A673 (cell line): ENCODE results near the gene ATG4B. TPM values are rescaled to one million over a fixed set of nuclear protein-coding genes. Genes with fewer than 3 reads are reported as not detected.

Source experiments
- BruUV-seq: library from RNA; stranded (reverse); fragments of 400-500 nt; replicated peaks from 2 replicates; lab custom pipeline; 2021; lab: Mats Ljungman, UMichigan
- CTCF ChIA-PET: fragments of 300-600 bp; sonication (Branson Sonifier 250); formaldehyde crosslinking; loops from one replicate; lab custom pipeline; 2022; ENCODE audit warnings: antibody characterized with exemption; lab: Charles Lee
- POLR2A ChIA-PET: fragments of 300-600 bp; sonication (Branson Sonifier 250); formaldehyde crosslinking; loops from one replicate; lab custom pipeline; 2022; ENCODE audit warnings: antibody characterized with exemption; ENCODE audit not compliant: low non-redundant PET; lab: Charles Lee
- DNase-seq: peaks from one replicate; pipeline ENCODE4 v3.0.0-alpha.2; 2015; ENCODE audit warnings: low spot score
- H3K27ac ChIP-seq: fragments of 200-600 bp; sonication (generic); 2 replicates; pipeline ENCODE4 v1.5.1; 2016; ENCODE audit warnings: mixed run types, low read depth, mild to moderate bottlenecking, mixed read lengths, antibody characterized with exemption, low read length; ENCODE audit not compliant: poor library complexity, severe bottlenecking
- H3K27me3 ChIP-seq: fragments of 200-600 bp; sonication (generic); replicated peaks from 2 replicates; pipeline ENCODE4 v1.6.1; 2017; ENCODE audit warnings: mixed run types, low read depth, mild to moderate bottlenecking, mixed read lengths, antibody characterized with exemption, low read length; ENCODE audit not compliant: insufficient read depth, poor library complexity
- H3K36me3 ChIP-seq: fragments of 200-600 bp; sonication (generic); 2 replicates; pipeline ENCODE4 v1.6.1; 2016; ENCODE audit warnings: mixed run types, mild to moderate bottlenecking, mixed read lengths, antibody characterized with exemption, low read length; ENCODE audit not compliant: insufficient read depth, poor library complexity, severe bottlenecking
- H3K4me1 ChIP-seq: fragments of 200-600 bp; sonication (generic); 2 replicates; pipeline ENCODE4 v1.6.1; 2017; ENCODE audit warnings: mixed run types, mild to moderate bottlenecking, mixed read lengths, antibody characterized with exemption, low read length; ENCODE audit not compliant: insufficient read depth, poor library complexity, severe bottlenecking
- H3K4me3 ChIP-seq: fragments of 200-600 bp; sonication (generic); 2 replicates; pipeline ENCODE4 v1.5.1; 2016; ENCODE audit warnings: low read depth, mixed run types, mild to moderate bottlenecking, mixed read lengths, low read length; ENCODE audit not compliant: poor library complexity, severe bottlenecking
- H3K9me3 ChIP-seq: fragments of 200-600 bp; sonication (generic); 2 replicates; pipeline ENCODE4 v1.6.1; 2016; ENCODE audit warnings: mixed run types, low read depth, mild to moderate bottlenecking, mixed read lengths, antibody characterized with exemption, low read length; ENCODE audit not compliant: poor library complexity, severe bottlenecking
- EZH2 ChIP-seq: fragments of 200-600 bp; sonication (generic); IDR thresholded peaks from 2 replicates; pipeline ENCODE4 v1.6.1; 2017; ENCODE audit warnings: borderline replicate concordance, low read depth, mild to moderate bottlenecking, mixed read lengths, antibody characterized with exemption, low read length; ENCODE audit not compliant: poor library complexity, severe bottlenecking
- intact Hi-C: fragments of 100-400 bp; cut with micrococcal nuclease; formaldehyde crosslinking; loops from one replicate; pipeline ENCODE4 v1.10.0; 2022; ENCODE audit not compliant: unreplicated experiment
- total RNA-seq: library from RNA; stranded (reverse); gene quantifications from 2 replicates; pipeline ENCODE4 v1.2.3, GENCODE V29; 2021
- TF ChIP-seq, protein P1 (sequence below): fragments of 300-800, 200-600 bp; sonication (generic); conservative IDR thresholded peaks from 2 replicates; pipeline ENCODE4 v1.5.1; 2017; ENCODE audit warnings: low read depth, mild to moderate bottlenecking, antibody characterized with exemption, low read length, moderate library complexity, mixed read lengths

ATG4B gene
- total RNA-seq, 1 experiment from 2014 or later: 102 TPM

DNA sequence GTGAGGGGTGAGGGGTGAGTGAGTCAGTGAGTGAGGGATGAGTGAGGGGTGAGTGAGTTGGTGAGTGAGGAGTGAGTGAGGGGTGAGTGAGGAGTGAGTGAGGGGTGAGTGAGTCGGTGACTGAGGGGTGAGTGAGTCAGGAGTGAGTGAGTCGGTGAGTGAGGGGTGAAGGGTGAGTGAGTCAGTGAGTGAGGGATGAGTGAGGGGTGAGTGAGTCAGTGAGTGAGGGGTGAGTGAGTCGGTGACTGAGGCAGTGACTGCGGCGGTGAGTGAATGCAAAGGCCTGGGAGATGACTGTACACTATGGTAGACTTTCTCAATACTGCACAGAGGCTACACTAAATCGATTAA, 17.1 kb upstream of the ATG4B start:
- DNase-seq: no peak
- ChIA-PET POLR2A (no interaction called here), CTCF (no interaction called here)
- no peaks in the 10 kb centered on the region for H3K9me3 ChIP-seq
- H3K27me3 ChIP-seq: no peaks in the 10 kb centered on the region
- peaks cover 5% of the 10 kb centered on the region for H3K36me3 ChIP-seq
- no peak overlapping the region for H3K27ac ChIP-seq
- intact Hi-C loops: no loop called here
- peaks cover 15% of the 10 kb centered on the region for H3K4me1 ChIP-seq
- H3K4me3 ChIP-seq: no peak overlapping the region
- no TSS peak for BruUV-seq
- TF ChIP-seq EZH2: no peak
- TF ChIP-seq, protein P1, sequence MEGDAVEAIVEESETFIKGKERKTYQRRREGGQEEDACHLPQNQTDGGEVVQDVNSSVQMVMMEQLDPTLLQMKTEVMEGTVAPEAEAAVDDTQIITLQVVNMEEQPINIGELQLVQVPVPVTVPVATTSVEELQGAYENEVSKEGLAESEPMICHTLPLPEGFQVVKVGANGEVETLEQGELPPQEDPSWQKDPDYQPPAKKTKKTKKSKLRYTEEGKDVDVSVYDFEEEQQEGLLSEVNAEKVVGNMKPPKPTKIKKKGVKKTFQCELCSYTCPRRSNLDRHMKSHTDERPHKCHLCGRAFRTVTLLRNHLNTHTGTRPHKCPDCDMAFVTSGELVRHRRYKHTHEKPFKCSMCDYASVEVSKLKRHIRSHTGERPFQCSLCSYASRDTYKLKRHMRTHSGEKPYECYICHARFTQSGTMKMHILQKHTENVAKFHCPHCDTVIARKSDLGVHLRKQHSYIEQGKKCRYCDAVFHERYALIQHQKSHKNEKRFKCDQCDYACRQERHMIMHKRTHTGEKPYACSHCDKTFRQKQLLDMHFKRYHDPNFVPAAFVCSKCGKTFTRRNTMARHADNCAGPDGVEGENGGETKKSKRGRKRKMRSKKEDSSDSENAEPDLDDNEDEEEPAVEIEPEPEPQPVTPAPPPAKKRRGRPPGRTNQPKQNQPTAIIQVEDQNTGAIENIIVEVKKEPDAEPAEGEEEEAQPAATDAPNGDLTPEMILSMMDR: no peak

GRCh38 chr2:241627675-241628074, 9.8 kb upstream of the ATG4B start:
- TF ChIP-seq EZH2: no peak
- TF ChIP-seq, protein P1: no peak
- ChIA-PET CTCF (no interaction called here), POLR2A (no interaction called here)
- Histone ChIP-seq H3K27ac (no peak overlapping the region), H3K27me3 (no peaks in the 10 kb centered on the region), H3K9me3 (no peaks in the 10 kb centered on the region), H3K4me3 (no peak overlapping the region), H3K4me1 (no peaks in the 10 kb centered on the region), H3K36me3 (peaks cover 18% of the 10 kb centered on the region)
- BruUV-seq: no TSS peak
- DNase-seq: no peak
- intact Hi-C loops: no loop called here

DNA sequence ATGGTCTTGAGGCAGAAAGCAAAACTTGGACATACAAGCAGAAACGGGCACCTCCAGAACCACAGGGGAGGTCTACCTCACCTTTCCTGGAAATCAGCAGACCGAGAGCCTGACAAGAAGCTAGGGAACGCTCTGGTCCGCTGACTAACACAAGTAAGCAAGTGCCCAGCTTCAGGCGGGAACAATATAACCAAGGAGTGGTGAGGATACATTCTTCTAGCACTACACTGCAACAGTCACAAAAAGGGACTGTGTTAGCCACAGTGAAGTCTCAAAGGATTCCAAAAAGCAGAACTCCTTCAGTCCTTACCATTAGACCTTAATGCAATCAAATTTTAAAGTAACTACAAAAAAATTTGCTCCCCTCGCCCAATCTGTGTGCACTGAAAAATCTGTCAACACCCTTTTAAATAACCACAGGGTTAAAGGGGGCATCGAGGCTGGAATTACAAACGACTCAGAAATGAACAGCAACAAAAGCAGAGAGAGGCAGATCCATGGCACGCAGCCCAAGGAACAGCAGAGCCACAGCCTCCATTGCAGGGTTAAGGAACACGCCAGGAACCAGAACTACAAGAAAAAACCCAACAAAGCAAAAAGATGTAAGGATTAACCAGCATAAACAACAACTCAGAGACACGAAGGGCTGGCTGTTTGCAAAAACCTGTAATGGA, 7.6 kb upstream of the ATG4B start:
- intact Hi-C loops: no loop called here
- Histone ChIP-seq H3K27ac (no peak overlapping the region), H3K4me1 (no peaks in the 10 kb centered on the region), H3K4me3 (no peak overlapping the region), H3K27me3 (no peaks in the 10 kb centered on the region), H3K36me3 (peaks cover 33% of the 10 kb centered on the region), H3K9me3 (no peaks in the 10 kb centered on the region)
- ChIA-PET CTCF (no interaction called here), POLR2A (no interaction called here)
- DNase-seq: no peak
- no TSS peak for BruUV-seq
- no peak for TF ChIP-seq EZH2
- TF ChIP-seq, protein P1: no peak
